Stomach (tissue), 9 donors: ENCODE data around the gene CTR9. TPM values are rescaled to one million over a fixed set of nuclear protein-coding genes. Genes with fewer than 3 reads are reported as not detected.

Experiments
- DNase-seq, 2 donors: peaks; one replicate each; pipeline versions ENCODE4 v3.0.0 to v3.0.0-alpha.2; 2013 to 2019
- H3K27ac ChIP-seq, 5 donors: fragments of 200-600 bp in 4 of 5; sonication (generic) in 4 of 5; one replicate each; pipeline ENCODE4 v1.5.1; 2013 to 2019; ENCODE audit warnings: mild to moderate bottlenecking in 1 of 5, moderate library complexity in 1 of 5
- H3K27me3 ChIP-seq, 3 donors: fragments of 200-600 bp; sonication (generic); one replicate each; pipeline ENCODE4 v1.5.1; 2017 to 2019; ENCODE audit warnings: mixed run types in 1 of 3
- H3K36me3 ChIP-seq, 4 donors: fragments of 200-600 bp; sonication (generic); 1 replicate in 3 of 4; 2 replicates in 1 of 4; pipeline ENCODE4 v1.5.1; 2016 to 2019
- H3K4me1 ChIP-seq, 4 donors: fragments of 200-600 bp; sonication (generic); one replicate each; pipeline ENCODE4 v1.5.1; 2016 to 2019
- H3K4me3 ChIP-seq, 4 donors: fragments of 200-600 bp; sonication (generic) in 3 of 4; one replicate each; pipeline ENCODE4 v1.5.1; 2016 to 2019; ENCODE audit warnings: mild to moderate bottlenecking in 1 of 4
- H3K9me3 ChIP-seq, 4 donors: fragments of 200-600 bp; sonication (generic); one replicate each; pipeline ENCODE4 v1.5.1; 2016 to 2019
- EP300 ChIP-seq: sonication (generic); formaldehyde crosslinking; IDR thresholded peaks from one replicate; pipeline ENCODE4 v1.6.1; 2017; ENCODE audit warnings: antibody characterized with exemption
- POLR2A ChIP-seq, 4 donors: fragments of 450-650 bp; IDR thresholded peaks; one replicate each; pipeline ENCODE4 v1.6.1; 2016; ENCODE audit warnings: antibody characterized with exemption in 4 of 4, control low read depth in 2 of 4, mild to moderate bottlenecking in 1 of 4, moderate library complexity in 1 of 4
- POLR2AphosphoS5 ChIP-seq, 3 donors: sonication (generic); formaldehyde crosslinking; IDR thresholded peaks; one replicate each; pipeline ENCODE4 v1.6.1; 2016; ENCODE audit warnings: antibody characterized with exemption in 3 of 3
- WGBS, 5 donors: extraction: QIAGEN DNeasy Blood & Tissue Kit in 3 of 5; methylation state at CpG; one replicate each; pipeline versions ENCODE4 v1.1.5 to v1.1.7; 2013 to 2018; 5-methylcytosine and 5-hydroxymethylcytosine counted together
- intact Hi-C: fragments of 100-400 bp; cut with DNase I; formaldehyde crosslinking; loops from one replicate; pipeline ENCODE4 v1.15.1; 2023; ENCODE audit warnings: low total_unique reads
- polyA plus RNA-seq, 3 donors: library from polyadenylated mRNA; stranded (reverse); fragments of 200-250 nt; gene quantifications; one replicate each; pipeline ENCODE4 v1.2.3, GENCODE V29; 2013
- total RNA-seq, 5 donors: library from RNA; depleted of rRNA; stranded (reverse); fragments of >200 nt; gene quantifications; one replicate each; pipeline versions ENCODE4 v1.1.0 to v1.2.3, GENCODE V29; 2014 to 2016
- TF ChIP-seq, protein P1 (sequence below), 7 experiments: fragments of 450-650 bp in 4 of 7; fragments of 200-600 bp in 3 of 7; sonication (generic) in 3 of 7; IDR thresholded peaks; one replicate each; pipeline ENCODE4 v1.5.1; 2016 to 2019; ENCODE audit warnings: antibody characterized with exemption in 7 of 7, control low read depth in 2 of 7, mild to moderate bottlenecking in 1 of 7
- donor health status: healthy with polysubstance abuse.
- donor health status: Bipolar disorder and iron deficiency.
- donor health status: healthy.

The CTR9 gene
- total and polyA plus RNA-seq, 8 donors = 9.1 to 39.5 (median 10.4) TPM

DNA sequence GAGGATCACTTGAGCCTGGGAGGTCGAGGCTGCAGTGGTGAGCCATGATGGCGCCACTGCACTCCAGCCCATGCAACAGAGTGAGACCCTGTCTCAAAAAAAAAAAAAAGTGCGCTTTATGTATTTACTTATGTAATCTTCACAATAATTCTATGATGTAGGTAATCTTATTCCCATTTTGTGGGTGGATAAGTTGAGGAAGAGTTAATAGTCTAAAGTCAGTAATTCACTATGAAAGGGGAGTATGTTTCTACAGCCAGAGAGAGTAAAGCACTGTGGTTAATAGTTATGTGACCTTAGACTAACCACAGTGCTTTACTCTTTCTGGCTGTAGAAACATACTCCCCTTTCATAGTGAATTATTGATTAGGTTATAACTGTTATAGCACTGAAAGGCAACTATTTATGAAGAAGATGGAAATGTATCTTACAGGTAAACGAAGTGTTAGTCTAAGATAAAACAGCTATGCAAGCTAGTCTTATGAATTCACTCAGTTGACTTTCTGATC, 11.9 kb downstream of the CTR9 start:
- H3K27me3 ChIP-seq = no peaks in the 10 kb centered on the region
- peaks cover 0 to 57% (median 0%) of the 10 kb centered on the region in 4 donors for H3K36me3 ChIP-seq
- H3K27ac ChIP-seq = no peak overlapping the region
- no peak overlapping the region for H3K4me3 ChIP-seq
- TF ChIP-seq, protein P1, sequence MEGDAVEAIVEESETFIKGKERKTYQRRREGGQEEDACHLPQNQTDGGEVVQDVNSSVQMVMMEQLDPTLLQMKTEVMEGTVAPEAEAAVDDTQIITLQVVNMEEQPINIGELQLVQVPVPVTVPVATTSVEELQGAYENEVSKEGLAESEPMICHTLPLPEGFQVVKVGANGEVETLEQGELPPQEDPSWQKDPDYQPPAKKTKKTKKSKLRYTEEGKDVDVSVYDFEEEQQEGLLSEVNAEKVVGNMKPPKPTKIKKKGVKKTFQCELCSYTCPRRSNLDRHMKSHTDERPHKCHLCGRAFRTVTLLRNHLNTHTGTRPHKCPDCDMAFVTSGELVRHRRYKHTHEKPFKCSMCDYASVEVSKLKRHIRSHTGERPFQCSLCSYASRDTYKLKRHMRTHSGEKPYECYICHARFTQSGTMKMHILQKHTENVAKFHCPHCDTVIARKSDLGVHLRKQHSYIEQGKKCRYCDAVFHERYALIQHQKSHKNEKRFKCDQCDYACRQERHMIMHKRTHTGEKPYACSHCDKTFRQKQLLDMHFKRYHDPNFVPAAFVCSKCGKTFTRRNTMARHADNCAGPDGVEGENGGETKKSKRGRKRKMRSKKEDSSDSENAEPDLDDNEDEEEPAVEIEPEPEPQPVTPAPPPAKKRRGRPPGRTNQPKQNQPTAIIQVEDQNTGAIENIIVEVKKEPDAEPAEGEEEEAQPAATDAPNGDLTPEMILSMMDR (IDR thresholded peaks at IDR 0.05) = no peak
- TF ChIP-seq EP300 (no peak), POLR2AphosphoS5 (IDR thresholded peaks at IDR 0.05) (no peak), POLR2A (IDR thresholded peaks at IDR 0.05) (no peak)
- WGBS, 5 donors = 91 to 93% (median 92%) methylated on average over 4 of the region's 4 CpGs
- no peaks in the 10 kb centered on the region for H3K4me1 ChIP-seq
- no peaks in the 10 kb centered on the region for H3K9me3 ChIP-seq
- no peak for DNase-seq
- intact Hi-C loops = no loop called here

DNA sequence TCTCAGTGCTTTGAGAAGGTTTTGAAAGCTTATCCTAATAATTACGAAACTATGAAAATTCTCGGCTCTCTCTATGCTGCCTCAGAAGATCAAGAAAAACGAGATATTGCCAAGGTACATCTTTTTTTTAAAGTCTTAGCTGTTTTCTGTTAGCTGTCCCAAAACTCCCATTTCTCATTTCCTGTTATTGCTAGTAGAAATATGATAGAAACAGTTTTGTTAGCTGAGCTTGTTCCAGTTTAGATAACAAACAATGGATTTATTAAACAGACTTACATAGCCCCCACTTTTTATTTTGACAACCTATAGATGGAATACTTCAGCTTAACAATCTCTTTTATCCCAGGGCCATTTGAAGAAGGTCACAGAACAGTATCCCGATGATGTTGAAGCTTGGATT, 12.7 kb downstream of the CTR9 start:
- Histone ChIP-seq H3K36me3 (peaks cover 0 to 55% (median 0%) of the 10 kb centered on the region in 4 donors), H3K27ac (no peak overlapping the region), H3K4me3 (no peak overlapping the region), H3K9me3 (no peaks in the 10 kb centered on the region), H3K4me1 (no peaks in the 10 kb centered on the region), H3K27me3 (no peaks in the 10 kb centered on the region)
- WGBS, 5 donors = 90 to 94% (median 92%) methylated on average over 4 of the region's 4 CpGs
- TF ChIP-seq POLR2A (IDR thresholded peaks at IDR 0.05) (no peak), POLR2AphosphoS5 (IDR thresholded peaks at IDR 0.05) (no peak), EP300 (no peak)
- TF ChIP-seq, protein P1 (IDR thresholded peaks at IDR 0.05) = no peak
- intact Hi-C loops = no loop called here
- DNase-seq = no peak

DNA sequence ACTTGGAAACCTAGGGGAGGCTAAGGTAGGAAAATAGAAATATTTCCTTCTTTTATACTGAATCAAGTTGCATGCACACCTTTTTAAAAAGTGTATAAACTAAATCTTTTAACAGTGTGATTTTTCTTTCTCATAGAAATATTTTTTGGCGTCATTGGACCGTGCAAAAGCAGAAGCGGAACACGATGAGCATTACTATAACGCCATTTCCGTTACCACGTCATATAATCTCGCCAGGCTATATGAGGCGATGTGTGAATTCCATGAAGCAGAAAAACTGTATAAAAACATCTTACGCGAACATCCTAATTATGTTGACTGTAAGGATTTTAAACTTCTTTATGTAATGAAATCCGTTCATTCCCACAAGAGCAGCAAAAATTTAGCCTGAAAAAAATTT, 13.4 kb downstream of the CTR9 start:
- DNase-seq = no peak
- WGBS, 5 donors = 85 to 97% (median 93%) methylated on average over 12 of the region's 12 CpGs
- no peak overlapping the region for H3K27ac ChIP-seq
- H3K9me3 ChIP-seq = no peaks in the 10 kb centered on the region
- TF ChIP-seq EP300 (no peak), POLR2AphosphoS5 (IDR thresholded peaks at IDR 0.05) (no peak)
- no peak overlapping the region for H3K4me3 ChIP-seq
- no peaks in the 10 kb centered on the region for H3K4me1 ChIP-seq
- peaks cover 0 to 49% (median 0%) of the 10 kb centered on the region in 4 donors for H3K36me3 ChIP-seq
- H3K27me3 ChIP-seq = no peaks in the 10 kb centered on the region
- intact Hi-C loops = no loop called here

DNA sequence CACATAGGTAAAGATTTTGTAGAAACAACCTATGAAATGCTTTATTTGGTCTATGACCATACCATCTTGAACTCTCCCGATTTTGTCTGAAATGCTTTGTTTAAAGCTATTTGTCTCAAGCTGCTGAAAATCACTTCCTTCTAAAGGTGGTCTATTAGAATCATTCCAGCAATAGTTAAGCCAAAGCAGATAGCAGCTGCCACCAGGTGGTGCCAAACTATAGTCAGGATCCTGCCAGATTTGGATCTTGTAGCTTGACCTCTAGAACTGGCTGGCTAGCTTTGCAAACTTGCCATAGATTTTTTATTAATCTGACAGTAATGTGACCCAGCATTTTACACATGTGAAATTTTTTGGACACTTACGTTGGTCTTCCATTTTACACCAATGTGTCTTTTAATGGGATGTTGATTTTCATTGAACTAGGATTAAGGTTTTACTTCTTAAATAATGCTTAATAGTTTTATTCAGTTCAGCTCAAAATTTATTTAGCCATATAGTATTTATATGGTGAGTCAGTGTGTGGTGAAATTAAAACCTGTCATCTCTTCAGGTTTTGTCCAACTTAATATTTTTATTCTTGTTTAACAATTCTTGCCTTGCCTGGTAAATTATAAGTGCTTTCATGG, 19.7 kb downstream of the CTR9 start:
- Histone ChIP-seq H3K27me3 (no peaks in the 10 kb centered on the region), H3K9me3 (no peaks in the 10 kb centered on the region), H3K27ac (no peak overlapping the region), H3K36me3 (peaks cover 0 to 47% (median 45%) of the 10 kb centered on the region in 4 donors), H3K4me3 (no peak overlapping the region), H3K4me1 (peaks cover 0 to 12% (median 3%) of the 10 kb centered on the region in 4 donors)
- peak; percentile 63 to 78 for DNase-seq
- WGBS, 5 donors = 21 to 39% (median 31%) methylated on average over 2 of the region's 2 CpGs
- no peak for TF ChIP-seq POLR2AphosphoS5 (IDR thresholded peaks at IDR 0.05)
- TF ChIP-seq, protein P1 (IDR thresholded peaks at IDR 0.05) = peak in 4 of 7 experiments; percentile 40 to 65 (median 56)
- intact Hi-C loops = no loop called here

DNA sequence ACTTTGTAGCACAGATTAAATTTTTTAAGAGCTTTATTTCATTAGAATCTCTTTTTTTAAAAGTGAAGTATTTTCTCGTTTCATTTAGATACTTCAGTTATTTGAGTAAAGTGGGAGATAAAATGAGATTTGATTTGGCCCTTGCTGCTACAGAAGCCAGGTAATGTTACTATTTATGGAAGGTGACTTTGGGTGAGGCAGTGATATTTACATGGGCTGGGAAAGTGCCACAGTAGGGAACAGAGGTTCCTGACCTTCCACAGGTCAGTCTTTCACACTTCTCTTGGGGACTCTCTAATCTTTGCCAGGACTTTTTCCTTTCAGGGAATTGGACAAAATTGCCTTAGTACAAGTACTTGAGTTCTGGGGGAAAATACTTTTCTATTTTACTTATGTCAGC, 20.4 kb downstream of the CTR9 start:
- H3K4me1 ChIP-seq = peaks cover 0 to 12% (median 3%) of the 10 kb centered on the region in 4 donors
- H3K27ac ChIP-seq = no peak overlapping the region
- intact Hi-C loops = no loop called here
- peak in 1 of 2 donors; percentile 16 for DNase-seq
- peaks cover 0 to 53% (median 51%) of the 10 kb centered on the region in 4 donors for H3K36me3 ChIP-seq
- TF ChIP-seq, protein P1 (IDR thresholded peaks at IDR 0.05) = no peak
- TF ChIP-seq POLR2A (IDR thresholded peaks at IDR 0.05) (no peak), POLR2AphosphoS5 (IDR thresholded peaks at IDR 0.05) (no peak), EP300 (no peak)
- no peaks in the 10 kb centered on the region for H3K9me3 ChIP-seq
- WGBS, 5 donors = 36 to 70% (median 50%) methylated on average over 1 of the region's 1 CpG
- H3K27me3 ChIP-seq = no peaks in the 10 kb centered on the region
- H3K4me3 ChIP-seq = no peak overlapping the region
